Activated CD4-positive, alpha-beta T cell treated with anti-CD3 and anti-CD28 coated beads, Interleukin-2, amount 10 ng/mL, durations not matched to agents 7 days and 5 days (primary cell): ENCODE results near the gene APEH. TPM values are rescaled to one million over a fixed set of nuclear protein-coding genes. Genes with fewer than 3 reads are reported as not detected.

ENCODE experiments used
- CTCF ChIA-PET: fragments of 350-600 bp; sonication (Branson Sonifier 250); formaldehyde crosslinking; loops from one replicate; lab custom pipeline; 2021; ENCODE audit warnings: antibody characterized with exemption; lab: Charles Lee
- POLR2A ChIA-PET: fragments of 350-600 bp; sonication (Branson Sonifier 250); formaldehyde crosslinking; loops from one replicate; lab custom pipeline; 2021; ENCODE audit warnings: antibody characterized with exemption; lab: Charles Lee
- DNase-seq: peaks from one replicate; pipeline ENCODE4 v3.0.0-alpha.2; 2020
- H3K27ac Mint-ChIP-seq: one replicate; pipeline ENCODE4 v1.8.0; 2021; ENCODE audit warnings: mild to moderate bottlenecking, moderate library complexity, mixed read lengths
- H3K27me3 Mint-ChIP-seq: one replicate; pipeline ENCODE4 v1.8.0; 2021; ENCODE audit warnings: mixed read lengths
- H3K36me3 Mint-ChIP-seq: one replicate; pipeline ENCODE4 v1.8.0; 2021; ENCODE audit warnings: low read depth, mixed read lengths
- H3K4me1 Mint-ChIP-seq: one replicate; pipeline ENCODE4 v1.8.0; 2021; ENCODE audit warnings: mixed read lengths
- H3K4me3 Mint-ChIP-seq: one replicate; pipeline ENCODE4 v1.8.0; 2021; ENCODE audit warnings: mild to moderate bottlenecking, moderate library complexity, mixed read lengths
- H3K9me3 Mint-ChIP-seq: one replicate; pipeline ENCODE4 v1.8.0; 2021; ENCODE audit warnings: mixed read lengths
- total RNA-seq, 2 experiments: library from RNA; stranded (reverse); gene quantifications; one replicate each; pipeline ENCODE4 v1.2.3, GENCODE V29; 2021

The APEH gene
- total RNA-seq, 2 experiments from 2014 or later = 137 TPM

- ChIA-PET CTCF (no interaction called here), POLR2A (no interaction called here)
- Mint-ChIP-seq H3K36me3 (peaks cover 34% of the 10 kb centered on the region), H3K4me1 (peaks cover 4% of the 10 kb centered on the region), H3K9me3 (no peaks in the 10 kb centered on the region), H3K27ac (no peak overlapping the region), H3K4me3 (no peak overlapping the region), H3K27me3 (no peaks in the 10 kb centered on the region)
- no peak for DNase-seq
These were observed 59.4 kb downstream of the APEH start for GRCh38 chr3:49733551-49733950.

Other genes starting within 250 kb of the APEH start
- gene NICN1, start 245.0 kb upstream of the APEH start, total RNA-seq = 10 to 100 TPM; 24.9 to 30.3 TPM
- 10 to 100 TPM; 15.4 to 18.1 TPM for gene DAG1, start 204.1 kb upstream of the APEH start, total RNA-seq
- under 1 TPM; 0.06 to 0.07 TPM for gene BSN, start 119.9 kb upstream of the APEH start, total RNA-seq
- gene MST1, start 15.1 kb downstream of the APEH start, total RNA-seq = 10 to 100 TPM in 1 of 2 experiments, 1 to 10 TPM in 1; 8.4 to 10.0 TPM
- 10 to 100 TPM; 47.5 to 49.2 TPM for gene RNF123, start 15.2 kb downstream of the APEH start, total RNA-seq
- under 1 TPM in 1 of 2 experiments, not detected in 1; 0.30 TPM for gene AMIGO3, start 45.3 kb downstream of the APEH start, total RNA-seq
- 10 to 100 TPM; 36.5 to 46.0 TPM for gene GMPPB, start 49.6 kb downstream of the APEH start, total RNA-seq
- gene IP6K1, start 112.2 kb downstream of the APEH start, total RNA-seq = 10 to 100 TPM; 35.7 to 38.9 TPM
- gene CDHR4, start 125.5 kb downstream of the APEH start, total RNA-seq = under 1 TPM in 1 of 2 experiments, not detected in 1; 0.08 TPM
- gene INKA1, start 128.9 kb downstream of the APEH start, total RNA-seq = under 1 TPM; 0.46 to 0.60 TPM
- 100 to 1,000 TPM; 249 to 256 TPM for gene UBA7, start 139.6 kb downstream of the APEH start, total RNA-seq
- 10 to 100 TPM; 30.9 to 31.0 TPM for gene TRAIP, start 182.2 kb downstream of the APEH start, total RNA-seq
- not detected for gene CAMKV, start 195.6 kb downstream of the APEH start, total RNA-seq
- gene MST1R, start 229.5 kb downstream of the APEH start, total RNA-seq = 1 to 10 TPM; 4.1 to 5.2 TPM